NB4 (cell line): ENCODE data around the gene PPIL4.

Experiments
- DNase-seq: peaks from one replicate; pipeline ENCODE4 v3.0.0; 2010; ENCODE audit warnings: low read depth
- H3K4me3 ChIP-seq: one replicate; pipeline ENCODE4 v1.5.1; 2011; ENCODE audit warnings: mild to moderate bottlenecking, low read depth, low read length, moderate library complexity
- MYC ChIP-seq: IDR thresholded peaks from 2 replicates; pipeline ENCODE4 v1.6.1; 2011; ENCODE audit warnings: low read depth, low read length
- POLR2A ChIP-seq: IDR thresholded peaks from 2 replicates; pipeline ENCODE4 v1.6.1; 2011; ENCODE audit warnings: mild to moderate bottlenecking; ENCODE audit not compliant: insufficient read length; ENCODE audit errors: extremely low read depth
- TF ChIP-seq, protein P1 (sequence below): IDR thresholded peaks from one replicate; pipeline ENCODE4 v1.5.1; 2012; ENCODE audit warnings: low read depth, low read length
- TF ChIP-seq, protein P2 (sequence below): IDR thresholded peaks from 2 replicates; pipeline ENCODE4 v1.6.1; 2011; ENCODE audit warnings: low read depth, low read length

The PPIL4 gene

GRCh38 chr6:149544646-149545257 lies 1.1 kb downstream of the PPIL4 start:
- no peak for DNase-seq
- peak overlapping the region; percentile 79 for H3K4me3 ChIP-seq
- TF ChIP-seq, protein P1, sequence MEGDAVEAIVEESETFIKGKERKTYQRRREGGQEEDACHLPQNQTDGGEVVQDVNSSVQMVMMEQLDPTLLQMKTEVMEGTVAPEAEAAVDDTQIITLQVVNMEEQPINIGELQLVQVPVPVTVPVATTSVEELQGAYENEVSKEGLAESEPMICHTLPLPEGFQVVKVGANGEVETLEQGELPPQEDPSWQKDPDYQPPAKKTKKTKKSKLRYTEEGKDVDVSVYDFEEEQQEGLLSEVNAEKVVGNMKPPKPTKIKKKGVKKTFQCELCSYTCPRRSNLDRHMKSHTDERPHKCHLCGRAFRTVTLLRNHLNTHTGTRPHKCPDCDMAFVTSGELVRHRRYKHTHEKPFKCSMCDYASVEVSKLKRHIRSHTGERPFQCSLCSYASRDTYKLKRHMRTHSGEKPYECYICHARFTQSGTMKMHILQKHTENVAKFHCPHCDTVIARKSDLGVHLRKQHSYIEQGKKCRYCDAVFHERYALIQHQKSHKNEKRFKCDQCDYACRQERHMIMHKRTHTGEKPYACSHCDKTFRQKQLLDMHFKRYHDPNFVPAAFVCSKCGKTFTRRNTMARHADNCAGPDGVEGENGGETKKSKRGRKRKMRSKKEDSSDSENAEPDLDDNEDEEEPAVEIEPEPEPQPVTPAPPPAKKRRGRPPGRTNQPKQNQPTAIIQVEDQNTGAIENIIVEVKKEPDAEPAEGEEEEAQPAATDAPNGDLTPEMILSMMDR: no peak
- TF ChIP-seq, protein P2, sequence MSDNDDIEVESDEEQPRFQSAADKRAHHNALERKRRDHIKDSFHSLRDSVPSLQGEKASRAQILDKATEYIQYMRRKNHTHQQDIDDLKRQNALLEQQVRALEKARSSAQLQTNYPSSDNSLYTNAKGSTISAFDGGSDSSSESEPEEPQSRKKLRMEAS: no peak
- TF ChIP-seq MYC (no peak), POLR2A (no peak)

- no peak for DNase-seq
- TF ChIP-seq, protein P1: no peak
- TF ChIP-seq MYC: no peak
Measured at GRCh38 chr6:149541139-149541538, 4.7 kb downstream of the PPIL4 start.

DNA sequence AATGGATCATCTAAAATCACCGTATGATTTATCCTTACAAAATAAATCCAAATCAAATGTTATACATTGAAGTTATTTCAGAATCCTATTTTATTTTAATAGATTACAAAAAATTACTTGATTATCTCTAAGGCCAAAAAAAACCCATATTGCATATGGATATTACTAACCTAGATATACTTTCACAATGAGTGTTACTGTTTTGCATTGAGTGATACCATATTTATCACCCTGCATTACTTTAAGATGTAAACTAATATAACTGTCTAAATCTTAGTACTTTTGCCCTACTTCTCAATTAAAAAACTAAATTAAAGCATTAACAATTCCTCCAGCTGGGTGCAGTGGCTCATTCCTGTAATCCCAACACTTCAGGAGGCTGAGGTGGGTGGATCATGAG lies 11.1 kb downstream of the PPIL4 start:
- no peak for TF ChIP-seq MYC
- TF ChIP-seq, protein P1: no peak
- TF ChIP-seq POLR2A: no peak
- TF ChIP-seq, protein P2: no peak
- DNase-seq: no peak
- H3K4me3 ChIP-seq: no peak overlapping the region

More at GRCh38 chr6:149541139-149541538, 4.7 kb downstream of the PPIL4 start:
- H3K4me3 ChIP-seq: no peak overlapping the region

DNA sequence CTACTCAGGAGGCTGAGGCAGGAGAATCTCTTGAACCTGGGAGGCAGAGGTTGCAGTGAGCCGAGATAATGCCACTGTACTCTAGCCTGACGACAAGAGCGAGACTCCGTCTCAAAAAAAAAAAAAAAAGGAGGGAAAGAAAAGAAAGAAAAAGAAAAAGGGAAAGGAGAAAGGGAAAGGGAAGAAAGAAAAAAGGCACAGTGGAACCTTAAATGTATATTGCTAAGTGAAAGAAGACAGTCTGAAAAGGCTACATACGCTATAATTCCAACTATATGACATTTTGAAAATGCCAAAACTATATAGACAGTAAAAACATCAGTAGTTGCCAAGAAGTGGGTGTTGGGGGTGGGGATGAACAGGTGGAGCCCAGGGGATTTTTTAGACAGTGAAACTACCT lies 16.2 kb downstream of the PPIL4 start:
- no peak overlapping the region for H3K4me3 ChIP-seq

DNA sequence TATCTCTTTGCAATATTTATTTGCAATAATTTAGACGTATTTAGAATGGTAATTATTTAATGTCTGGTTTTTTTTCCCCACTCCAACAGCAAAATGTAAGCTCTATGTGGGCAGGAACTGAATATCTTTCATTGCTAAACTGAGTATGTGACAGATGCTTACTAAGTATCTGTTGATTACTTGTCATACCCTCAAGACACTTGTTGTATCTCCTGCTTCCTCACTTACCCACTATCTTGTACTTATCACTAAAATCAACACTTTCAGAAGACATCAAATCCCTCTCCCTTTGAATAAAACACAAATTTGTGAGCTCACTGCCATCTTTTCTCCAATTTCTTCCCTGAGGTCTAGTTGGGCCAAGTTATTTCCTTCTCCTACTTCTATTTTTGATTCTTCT lies 30.3 kb downstream of the PPIL4 start:
- H3K4me3 ChIP-seq: no peak overlapping the region
- DNase-seq: no peak
- no peak for TF ChIP-seq POLR2A
- TF ChIP-seq MYC: no peak
- TF ChIP-seq, protein P1: no peak
- TF ChIP-seq, protein P2: no peak

More for the DNA sequence above, 16.2 kb downstream of the PPIL4 start:
- DNase-seq: no peak
- TF ChIP-seq, protein P2: no peak
- no peak for TF ChIP-seq MYC
- TF ChIP-seq POLR2A: no peak
- TF ChIP-seq, protein P1: no peak

DNA sequence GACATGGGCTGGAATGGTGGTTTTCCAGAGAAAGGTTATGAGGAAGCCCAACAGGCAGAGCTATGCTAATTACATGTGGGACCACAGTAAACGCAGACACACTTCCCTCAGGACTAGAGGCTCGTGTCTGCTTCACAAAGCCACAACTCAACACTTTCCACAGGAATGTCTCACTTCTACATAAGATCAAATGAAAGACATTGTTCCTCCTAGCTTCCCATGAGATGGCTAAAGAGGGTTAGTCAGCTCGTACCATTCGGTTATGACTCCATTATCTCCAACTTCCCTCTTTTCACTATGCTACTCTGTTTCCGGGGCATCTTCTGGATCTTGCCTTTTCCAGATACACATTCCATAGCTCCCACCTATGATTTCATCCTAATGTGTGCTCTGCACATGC lies 31.9 kb downstream of the PPIL4 start:
- H3K4me3 ChIP-seq: no peak overlapping the region
- TF ChIP-seq POLR2A: no peak
- no peak for TF ChIP-seq MYC
- TF ChIP-seq, protein P2: no peak
- DNase-seq: peak; percentile 20
